HepG2 (cell line): ENCODE data around the gene SLX9. TPM values are rescaled to one million over a fixed set of nuclear protein-coding genes. Genes with fewer than 3 reads are reported as not detected.

Experiments used
- ATAC-seq: fragments of 200-7000 bp; cut with Tn5 transposase; 3 replicates; pipeline ENCODE4 v1.9.1; 2020; ENCODE audit warnings: mild to moderate bottlenecking, moderate library complexity
- BruUV-seq: library from RNA; stranded (reverse); fragments of 400-500 nt; replicated peaks from 2 replicates; lab custom pipeline; 2021; lab: Mats Ljungman, UMichigan
- CTCF ChIA-PET: fragments of 300-600 bp; formaldehyde crosslinking; extraction: SDS; loops from one replicate; lab custom pipeline; 2021; ENCODE audit warnings: low total read pairs, inconsistent platforms, low intra/inter-chr PET ratio; lab: Yijun Ruan, JAX
- POLR2A ChIA-PET: fragments of 350-600 bp; sonication (Branson Sonifier 250); formaldehyde crosslinking; loops from one replicate; lab custom pipeline; 2020; ENCODE audit warnings: antibody characterized with exemption, inconsistent platforms; lab: Yijun Ruan, JAX
- DNase-seq: peaks from one replicate; pipeline ENCODE4 v3.0.0-alpha.2; 2015; ENCODE audit warnings: low spot score
- FAIRE-seq: peaks from 3 replicates; lab custom pipeline; 2011; peaks lifted over from hg19 to GRCh38; lab: Jason Lieb, UNC
- H2AFZ ChIP-seq: one replicate; pipeline ENCODE4 v1.6.1; 2011; ENCODE audit warnings: low read length, inconsistent platforms
- H3K27ac ChIP-seq: fragments of 300-600 bp; 3 replicates; pipeline ENCODE4 v1.8.0; 2011; ENCODE audit warnings: mixed run types, mild to moderate bottlenecking, mixed read lengths, low read length, inconsistent platforms; ENCODE audit not compliant: insufficient read depth; ENCODE audit errors: extremely low read length
- H3K27me3 ChIP-seq, 2 experiments: fragments of 200-600 bp in 1 of 2; 2 replicates in 1 of 2; 3 replicates in 1 of 2; pipeline versions ENCODE4 v1.6.0 to v1.8.0; 2011; ENCODE audit warnings: low read length in 2 of 2, mild to moderate bottlenecking in 2 of 2, moderate library complexity in 2 of 2, inconsistent platforms in 1 of 2; ENCODE audit not compliant: insufficient read depth in 2 of 2, control insufficient read depth in 1 of 2
- H3K36me3 ChIP-seq, 2 experiments: fragments of 200-600 bp in 1 of 2; replicated peaks in 1 of 2; 2 replicates in 1 of 2; 3 replicates in 1 of 2; pipeline versions ENCODE4 v1.5.1 to v1.8.0; 2011; ENCODE audit warnings: low read length in 2 of 2, inconsistent platforms in 1 of 2; ENCODE audit not compliant: insufficient read depth in 2 of 2, control insufficient read depth in 1 of 2
- H3K4me1 ChIP-seq: 2 replicates; pipeline ENCODE4 v1.5.1; 2012; ENCODE audit warnings: low read length, inconsistent platforms; ENCODE audit not compliant: insufficient read depth
- H3K4me2 ChIP-seq: 2 replicates; pipeline ENCODE4 v1.6.0; 2011; ENCODE audit warnings: low read depth, low read length, inconsistent platforms
- H3K4me3 ChIP-seq, 3 experiments: fragments of 200-600 bp in 1 of 3; sonication (generic), shearing (Covaris generic) in 1 of 3; replicated peaks in 1 of 3; 2 replicates each; pipeline ENCODE4 v1.5.1; 2011 to 2016; ENCODE audit warnings: low read length in 3 of 3, inconsistent platforms in 2 of 3, low read depth in 2 of 3, mild to moderate bottlenecking in 2 of 3, control low read depth in 1 of 3, mixed read lengths in 1 of 3; ENCODE audit not compliant: insufficient read depth in 1 of 3
- H3K79me2 ChIP-seq: one replicate; pipeline ENCODE4 v1.6.1; 2011; ENCODE audit warnings: low read length, inconsistent platforms; ENCODE audit not compliant: insufficient read depth
- H3K9ac ChIP-seq: 2 replicates; pipeline ENCODE4 v1.6.0; 2011; ENCODE audit warnings: mild to moderate bottlenecking, low read depth, low read length, inconsistent platforms; ENCODE audit not compliant: insufficient read depth
- H3K9me3 ChIP-seq: 2 replicates; pipeline ENCODE4 v1.5.1; 2012; ENCODE audit warnings: mild to moderate bottlenecking, low read length
- H4K20me1 ChIP-seq: 2 replicates; pipeline ENCODE4 v1.6.0; 2011; ENCODE audit warnings: inconsistent platforms, mild to moderate bottlenecking, low read length, moderate library complexity; ENCODE audit not compliant: insufficient read depth
- ARID2 ChIP-seq: sonication (generic); formaldehyde crosslinking; IDR thresholded peaks from 2 replicates; pipeline ENCODE4 v1.8.1; 2022; ENCODE audit warnings: mild to moderate bottlenecking, missing genetic modification reagents, borderline replicate concordance
- ATAD3A ChIP-seq: sonication (generic); formaldehyde crosslinking; IDR thresholded peaks from 2 replicates; pipeline ENCODE4 v1.4.0; 2020; ENCODE audit warnings: missing genetic modification reagents
- CCAR2 ChIP-seq: fragments of 200-400 bp; formaldehyde crosslinking; optimal IDR thresholded peaks from 2 replicates; pipeline ENCODE3; 2018; ENCODE audit warnings: low read depth, mild to moderate bottlenecking, low read length, moderate library complexity
- CEBPB ChIP-seq: IDR thresholded peaks from 2 replicates; pipeline ENCODE4 v1.6.1; 2011; ENCODE audit warnings: low read depth, low read length, improper control_type of control experiment, borderline replicate concordance
- CSRNP1 ChIP-seq: sonication (generic); formaldehyde crosslinking; IDR thresholded peaks from 2 replicates; pipeline ENCODE4 v1.8.1; 2023; ENCODE audit warnings: mild to moderate bottlenecking, missing genetic modification reagents
- E2F1 ChIP-seq: sonication (generic); formaldehyde crosslinking; IDR thresholded peaks from 2 replicates; pipeline ENCODE4 v1.5.0; 2020; ENCODE audit warnings: missing genetic modification reagents
- FOXK1 ChIP-seq: sonication (generic); formaldehyde crosslinking; IDR thresholded peaks from 2 replicates; pipeline ENCODE4 v1.4.0; 2020; ENCODE audit warnings: low read depth, missing genetic modification reagents, borderline replicate concordance
- MAFF ChIP-seq: IDR thresholded peaks from 2 replicates; pipeline ENCODE4 v1.6.1; 2011; ENCODE audit warnings: low read depth, low read length, improper control_type of control experiment
- MXI1 ChIP-seq: IDR thresholded peaks from 3 replicates; pipeline ENCODE4 v1.6.1; 2012; ENCODE audit warnings: low read depth, low read length, inconsistent platforms, borderline replicate concordance
- SRSF4 ChIP-seq: fragments of 200-400 bp; formaldehyde crosslinking; IDR thresholded peaks from one replicate; pipeline ENCODE4 v1.6.1; 2018; ENCODE audit warnings: mild to moderate bottlenecking, low read depth, low read length, moderate library complexity; ENCODE audit not compliant: poor library complexity, severe bottlenecking
- ZBTB49 ChIP-seq: sonication (generic); formaldehyde crosslinking; IDR thresholded peaks from 2 replicates; pipeline ENCODE4 v1.4.0; 2020; ENCODE audit warnings: missing genetic modification reagents, borderline replicate concordance
- ZBTB7A ChIP-seq: sonication (generic); formaldehyde crosslinking; IDR thresholded peaks from 2 replicates; pipeline ENCODE4 v1.8.0; 2022; ENCODE audit warnings: mild to moderate bottlenecking, missing genetic modification reagents
- ZNF292 ChIP-seq: sonication (generic); formaldehyde crosslinking; IDR thresholded peaks from 2 replicates; pipeline ENCODE4 v1.8.1; 2022; ENCODE audit warnings: mild to moderate bottlenecking, low read depth, missing genetic modification reagents, borderline replicate concordance
- ZNF331 ChIP-seq: sonication (generic); formaldehyde crosslinking; IDR thresholded peaks from 2 replicates; pipeline ENCODE4 v1.4.0; 2020; ENCODE audit warnings: missing genetic modification reagents
- ZNF569 ChIP-seq: sonication (generic); formaldehyde crosslinking; IDR thresholded peaks from 2 replicates; pipeline ENCODE4 v1.5.0; 2020; ENCODE audit warnings: mild to moderate bottlenecking, missing genetic modification reagents, moderate library complexity, borderline replicate concordance
- ZNF616 ChIP-seq: sonication (generic); formaldehyde crosslinking; IDR thresholded peaks from 2 replicates; pipeline ENCODE4 v1.5.0; 2020; ENCODE audit warnings: low read depth, mild to moderate bottlenecking, missing genetic modification reagents
- ZNF747 ChIP-seq: sonication (generic); formaldehyde crosslinking; IDR thresholded peaks from 2 replicates; pipeline ENCODE4 v1.8.1; 2023; ENCODE audit warnings: missing genetic modification reagents, mild to moderate bottlenecking, borderline replicate concordance
- ZNF891 ChIP-seq: sonication (generic); formaldehyde crosslinking; IDR thresholded peaks from 2 replicates; pipeline ENCODE4 v1.5.0; 2020; ENCODE audit warnings: mild to moderate bottlenecking, missing genetic modification reagents
- WGBS: methylation state at CpG from one replicate; pipeline ENCODE4 v1.1.6; 2017; ENCODE audit warnings: low lambda C conversion rate; 5-methylcytosine and 5-hydroxymethylcytosine counted together
- in situ Hi-C: cut with HindIII; loops from 2 replicates; pipeline ENCODE4 v1.10.0; 2017; ENCODE audit warnings: low pct_unique_long_range_greater_than_20kb; ENCODE audit not compliant: extremely low pct_ligation_motif_present
- intact Hi-C: fragments of 100-400 bp; cut with micrococcal nuclease; formaldehyde crosslinking; loops from one replicate; pipeline ENCODE4 v1.10.0; 2022; ENCODE audit not compliant: unreplicated experiment
- polyA plus RNA-seq, 8 experiments: library from polyadenylated mRNA; depleted of rRNA in 3 of 8; stranded (reverse) in 7 of 8; unstranded in 1 of 8; fragments of >200 nt; fragmentation: Illumina TruSeq in 4 of 8; extraction: Trizol in 4 of 8; gene quantifications; 2 replicates each; pipeline versions ENCODE4 v1.2.1 to v1.2.3, GENCODE V29; 2011 to 2016; ENCODE audit warnings: low read depth in 4 of 8, missing spikeins in 1 of 8, mixed read lengths in 1 of 8; ENCODE audit not compliant: insufficient read depth in 1 of 8
- total RNA-seq, 5 experiments: library from RNA; depleted of rRNA; stranded (reverse); fragments of >200 nt; fragmentation: Illumina TruSeq; extraction: Trizol; gene quantifications; 2 replicates each; pipeline ENCODE4 v1.2.3, GENCODE V29; 2016; ENCODE audit warnings: low read depth in 1 of 5
- TF ChIP-seq, protein P1 (sequence below): sonication (generic); formaldehyde crosslinking; conservative IDR thresholded peaks from 2 replicates; pipeline ENCODE4 v1.4.0; 2020; ENCODE audit warnings: missing genetic modification reagents

SLX9 gene
- total and polyA plus RNA-seq, 2 of the 13 experiments (the other 11 are each of a cell fraction or from before 2014, with no cell fraction given): 21.0 to 47.1 TPM

GRCh38 chr21:44995343-44995941, 55.6 kb downstream of the SLX9 start:
- peaks cover 12 to 85% of the 10 kb centered on the region in 2 experiments for H3K27me3 ChIP-seq
- CTCF ChIA-PET: no interaction called here
- POLR2A ChIA-PET: interaction anchor here (2.8 to 3.8 kb wide), 2 partner anchors 10 to 18 kb away, joined by 20 to 37 read pairs; no protein-coding TSS in a partner anchor
- BruUV-seq: no TSS peak
- in situ Hi-C loops (no loop called here), intact Hi-C loops (no loop called here)
- 51% methylated on average over 15 of the region's 23 CpGs for WGBS
- FAIRE-seq (no peak), DNase-seq (no peak), ATAC-seq (no peak)
- H3K9ac ChIP-seq: no peak overlapping the region
- no peaks in the 10 kb centered on the region for H3K9me3 ChIP-seq
- TF ChIP-seq SRSF4 (no peak), CCAR2 (no peak), ZBTB7A (CRISPR knock-in tag) (no peak), MAFF (no peak), ZNF616 (CRISPR knock-in tag) (no peak), ZNF747 (CRISPR knock-in tag) (no peak), CSRNP1 (CRISPR knock-in tag) (no peak), ZNF331 (CRISPR knock-in tag) (no peak), ZNF891 (CRISPR knock-in tag) (no peak), ZNF292 (CRISPR knock-in tag) (no peak), ATAD3A (CRISPR knock-in tag) (no peak), ARID2 (CRISPR knock-in tag) (no peak), CEBPB (no peak), ZNF569 (CRISPR knock-in tag) (no peak), MXI1 (no peak), FOXK1 (no peak), E2F1 (CRISPR knock-in tag) (no peak), ZBTB49 (CRISPR knock-in tag) (no peak)
- TF ChIP-seq, protein P1, sequence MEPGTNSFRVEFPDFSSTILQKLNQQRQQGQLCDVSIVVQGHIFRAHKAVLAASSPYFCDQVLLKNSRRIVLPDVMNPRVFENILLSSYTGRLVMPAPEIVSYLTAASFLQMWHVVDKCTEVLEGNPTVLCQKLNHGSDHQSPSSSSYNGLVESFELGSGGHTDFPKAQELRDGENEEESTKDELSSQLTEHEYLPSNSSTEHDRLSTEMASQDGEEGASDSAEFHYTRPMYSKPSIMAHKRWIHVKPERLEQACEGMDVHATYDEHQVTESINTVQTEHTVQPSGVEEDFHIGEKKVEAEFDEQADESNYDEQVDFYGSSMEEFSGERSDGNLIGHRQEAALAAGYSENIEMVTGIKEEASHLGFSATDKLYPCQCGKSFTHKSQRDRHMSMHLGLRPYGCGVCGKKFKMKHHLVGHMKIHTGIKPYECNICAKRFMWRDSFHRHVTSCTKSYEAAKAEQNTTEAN (CRISPR knock-in tag): no peak
- no peaks in the 10 kb centered on the region for H3K79me2 ChIP-seq
- no peaks in the 10 kb centered on the region for H3K36me3 ChIP-seq
- no peak overlapping the region for H3K4me2 ChIP-seq
- H3K4me3 ChIP-seq: no peak overlapping the region
- no peak overlapping the region for H2AFZ ChIP-seq
- no peaks in the 10 kb centered on the region for H4K20me1 ChIP-seq
- peaks cover 55% of the 10 kb centered on the region for H3K4me1 ChIP-seq
- H3K27ac ChIP-seq: no peak overlapping the region
